Activated CD4-positive, alpha-beta T cell treated with anti-CD3 and anti-CD28 coated beads, Interleukin-2, amount 10 ng/mL, durations not matched to agents 24 days and 14 days (primary cell): Measurements from ENCODE around the gene PGAP3. TPM values are rescaled to one million over a fixed set of nuclear protein-coding genes. Genes with fewer than 3 reads are reported as not detected.
"Not testable (repeated sequence)": the region's sequence is repeated elsewhere in the genome, so short reads cannot be mapped to it uniquely, and the experiment has no call there.

Source experiments
- DNase-seq: peaks from one replicate; pipeline ENCODE4 v3.0.0; 2022
- H3K27ac Mint-ChIP-seq: one replicate; pipeline ENCODE4 v1.8.0; 2022; ENCODE audit warnings: mild to moderate bottlenecking, mixed read lengths
- H3K27me3 Mint-ChIP-seq: one replicate; pipeline ENCODE4 v1.8.0; 2022; ENCODE audit warnings: mixed read lengths
- H3K36me3 Mint-ChIP-seq: one replicate; pipeline ENCODE4 v1.8.0; 2022; ENCODE audit warnings: low read depth, mild to moderate bottlenecking, mixed read lengths
- H3K4me1 Mint-ChIP-seq: one replicate; pipeline ENCODE4 v1.8.0; 2021; ENCODE audit warnings: mixed read lengths
- H3K4me3 Mint-ChIP-seq: one replicate; pipeline ENCODE4 v1.8.0; 2022; ENCODE audit warnings: mild to moderate bottlenecking, moderate library complexity, mixed read lengths
- H3K9me3 Mint-ChIP-seq: one replicate; pipeline ENCODE4 v1.8.0; 2021; ENCODE audit warnings: mixed read lengths
- intact Hi-C: fragments of 100-400 bp; cut with micrococcal nuclease; formaldehyde crosslinking; loops from one replicate; pipeline ENCODE4 v1.15.1; 2023
- total RNA-seq: library from RNA; stranded (reverse); gene quantifications from 2 replicates; pipeline ENCODE4 v1.2.3, GENCODE V29; 2022

Gene PGAP3
- total RNA-seq = 12.5 and 13.5 TPM in 2 replicates

- Mint-ChIP-seq H3K4me1 (peaks cover 14% of the 10 kb centered on the region), H3K9me3 (no peaks in the 10 kb centered on the region), H3K4me3 (peak within 1 kb of the TSS; percentile 95), H3K27me3 (no peaks in the 10 kb centered on the region), H3K36me3 (peaks cover 18% of the 10 kb centered on the region), H3K27ac (peak within 1 kb of the TSS; percentile 92)
- peak; percentile 94 for DNase-seq
- intact Hi-C loops = loop anchor here (2.0 to 10.0 kb wide), 5 partner anchors 44 to 237 kb away; partner anchors contain the start of genes LRRC3C, MIEN1, ORMDL3 and STARD3
These were observed at the start of gene PGAP3 for GRCh38 chr17:39687546-39688474. Gene PGAP3, minus strand, starts transcription at chr17:39688057. Its CDS starts 43 bp downstream, at chr17:39688014.

- Mint-ChIP-seq H3K27me3 (peaks cover 18% of the 10 kb centered on the region), H3K27ac (no peak overlapping the region), H3K4me1 (peaks cover 25% of the 10 kb centered on the region), H3K9me3 (no peaks in the 10 kb centered on the region), H3K4me3 (no peak overlapping the region), H3K36me3 (no peaks in the 10 kb centered on the region)
- DNase-seq = no peak
- intact Hi-C loops = no loop called here
These were observed 49.4 kb upstream of the PGAP3 start for GRCh38 chr17:39737206-39737759.

GRCh38 chr17:39736319-39737165 lies 48.7 kb upstream of the PGAP3 start:
- no peaks in the 10 kb centered on the region for H3K36me3 Mint-ChIP-seq
- DNase-seq = no peak
- H3K27ac Mint-ChIP-seq = no peak overlapping the region
- peaks cover 25% of the 10 kb centered on the region for H3K4me1 Mint-ChIP-seq
- peaks cover 18% of the 10 kb centered on the region for H3K27me3 Mint-ChIP-seq
- intact Hi-C loops = no loop called here
- no peaks in the 10 kb centered on the region for H3K9me3 Mint-ChIP-seq
- no peak overlapping the region for H3K4me3 Mint-ChIP-seq

GRCh38 chr17:39735882-39736281 lies 48.0 kb upstream of the PGAP3 start:
- Mint-ChIP-seq H3K9me3 (no peaks in the 10 kb centered on the region), H3K4me1 (peaks cover 25% of the 10 kb centered on the region), H3K27ac (no peak overlapping the region), H3K4me3 (no peak overlapping the region), H3K36me3 (no peaks in the 10 kb centered on the region), H3K27me3 (peaks cover 18% of the 10 kb centered on the region)
- no peak for DNase-seq
- intact Hi-C loops = no loop called here

- Mint-ChIP-seq H3K27me3 (peaks cover 13% of the 10 kb centered on the region), H3K9me3 (no peaks in the 10 kb centered on the region), H3K4me1 (peaks cover 21% of the 10 kb centered on the region), H3K4me3 (no peak overlapping the region), H3K27ac (no peak overlapping the region), H3K36me3 (peaks cover 12% of the 10 kb centered on the region)
- intact Hi-C loops = loop anchor here (5.0 kb wide), 1 partner anchor 45 kb away; the partner anchor contains the start of gene PGAP3
- no peak for DNase-seq
These were observed 44.7 kb upstream of the PGAP3 start for GRCh38 chr17:39732586-39732985.

- Mint-ChIP-seq H3K27ac (peak within 1 kb of the TSS; percentile 92), H3K27me3 (peaks cover 2% of the 10 kb centered on the region), H3K4me1 (peaks cover 16% of the 10 kb centered on the region), H3K4me3 (peak within 1 kb of the TSS; percentile 95), H3K9me3 (no peaks in the 10 kb centered on the region), H3K36me3 (peaks cover 17% of the 10 kb centered on the region)
- intact Hi-C loops = loop anchor here (1.0 to 5.0 kb wide), 6 partner anchors 24 to 250 kb away; partner anchors contain the start of genes IKZF3, PGAP3, PSMD3 and STARD3
- DNase-seq = peak; percentile 99
These were observed 42.5 kb upstream of the PGAP3 start, which contains the start of gene MIEN1 for GRCh38 chr17:39730095-39730921. Gene MIEN1, minus strand, starts transcription at chr17:39730532. Its CDS starts 37 bp downstream, at chr17:39730495.

GRCh38 chr17:39729280-39729851 lies 41.5 kb upstream of the PGAP3 start:
- Mint-ChIP-seq H3K27me3 (no peaks in the 10 kb centered on the region), H3K9me3 (no peaks in the 10 kb centered on the region), H3K4me3 (peak overlapping the region; percentile 95), H3K4me1 (peaks cover 16% of the 10 kb centered on the region), H3K36me3 (peaks cover 17% of the 10 kb centered on the region), H3K27ac (peak overlapping the region; percentile 92)
- intact Hi-C loops = no loop called here
- DNase-seq = no peak

- no peaks in the 10 kb centered on the region for H3K27me3 Mint-ChIP-seq
- DNase-seq = no peak
- H3K9me3 Mint-ChIP-seq = no peaks in the 10 kb centered on the region
- no peak overlapping the region for H3K27ac Mint-ChIP-seq
- peaks cover 16% of the 10 kb centered on the region for H3K4me1 Mint-ChIP-seq
- no peak overlapping the region for H3K4me3 Mint-ChIP-seq
- H3K36me3 Mint-ChIP-seq = peaks cover 17% of the 10 kb centered on the region
- intact Hi-C loops = no loop called here
These were observed 39.7 kb upstream of the PGAP3 start for GRCh38 chr17:39727556-39727955.

GRCh38 chr17:39726617-39727016 lies 38.8 kb upstream of the PGAP3 start:
- intact Hi-C loops = no loop called here
- H3K4me3 Mint-ChIP-seq = no peak overlapping the region
- no peak for DNase-seq
- H3K9me3 Mint-ChIP-seq = no peaks in the 10 kb centered on the region
- peaks cover 17% of the 10 kb centered on the region for H3K36me3 Mint-ChIP-seq
- no peak overlapping the region for H3K27ac Mint-ChIP-seq
- no peaks in the 10 kb centered on the region for H3K27me3 Mint-ChIP-seq
- peaks cover 16% of the 10 kb centered on the region for H3K4me1 Mint-ChIP-seq

- intact Hi-C loops, H3K9me3 Mint-ChIP-seq, DNase-seq, H3K4me3 Mint-ChIP-seq, H3K27me3 Mint-ChIP-seq, H3K27ac Mint-ChIP-seq: not testable (repeated sequence)
- Mint-ChIP-seq H3K4me1 (peaks cover 16% of the 10 kb centered on the region), H3K36me3 (peaks cover 17% of the 10 kb centered on the region)
These were observed 38.1 kb upstream of the PGAP3 start for GRCh38 chr17:39725923-39726322.

- Mint-ChIP-seq H3K4me3 (no peak overlapping the region), H3K9me3 (no peaks in the 10 kb centered on the region), H3K27me3 (no peaks in the 10 kb centered on the region), H3K36me3 (peaks cover 14% of the 10 kb centered on the region), H3K27ac (no peak overlapping the region), H3K4me1 (peaks cover 13% of the 10 kb centered on the region)
- no peak for DNase-seq
- intact Hi-C loops = no loop called here
These were observed 36.9 kb upstream of the PGAP3 start for GRCh38 chr17:39724731-39725130.

GRCh38 chr17:39722965-39723848 lies 35.4 kb upstream of the PGAP3 start:
- peak; percentile 69 for DNase-seq

More at GRCh38 chr17:39722965-39723848, 35.4 kb upstream of the PGAP3 start:
- Mint-ChIP-seq H3K4me1 (peaks cover 3% of the 10 kb centered on the region), H3K9me3 (no peaks in the 10 kb centered on the region), H3K27me3 (no peaks in the 10 kb centered on the region), H3K27ac (no peak overlapping the region), H3K4me3 (no peak overlapping the region), H3K36me3 (peaks cover 4% of the 10 kb centered on the region)
- intact Hi-C loops = no loop called here
